Parathyroid adenoma (tissue), 2 donors: ENCODE data around the gene MEOX2.

Experiments used
- H2AFZ ChIP-seq: fragments of 300-600 bp; sonication (generic); one replicate; pipeline ENCODE4 v1.7.0; 2017; ENCODE audit warnings: antibody characterized with exemption, mild to moderate bottlenecking
- H3K27ac ChIP-seq: fragments of 300-600 bp; sonication (generic); one replicate; pipeline ENCODE4 v1.7.0; 2017
- H3K27me3 ChIP-seq: fragments of 300-600 bp; sonication (generic); one replicate; pipeline ENCODE4 v1.7.0; 2017; ENCODE audit warnings: low read length; ENCODE audit not compliant: control insufficient read depth, insufficient read depth
- H3K36me3 ChIP-seq: fragments of 300-600 bp; sonication (generic); one replicate; pipeline ENCODE4 v1.7.0; 2017; ENCODE audit warnings: low read length; ENCODE audit not compliant: control insufficient read depth, insufficient read depth
- H3K4me1 ChIP-seq: fragments of 300-600 bp; sonication (generic); one replicate; pipeline ENCODE4 v1.7.0; 2017; ENCODE audit warnings: control low read depth
- H3K4me2 ChIP-seq: fragments of 300-600 bp; sonication (generic); one replicate; pipeline ENCODE4 v1.7.0; 2017; ENCODE audit warnings: low read length
- H3K4me3 ChIP-seq: fragments of 300-600 bp; sonication (generic); one replicate; pipeline ENCODE4 v1.7.0; 2017; ENCODE audit warnings: low read depth, low read length
- H3K79me2 ChIP-seq: fragments of 300-600 bp; sonication (generic); one replicate; pipeline ENCODE4 v1.7.0; 2017; ENCODE audit warnings: control low read depth
- H3K9ac ChIP-seq: fragments of 300-600 bp; sonication (generic); one replicate; pipeline ENCODE4 v1.7.0; 2017; ENCODE audit warnings: mild to moderate bottlenecking
- H3K9me3 ChIP-seq: fragments of 300-600 bp; sonication (generic); one replicate; pipeline ENCODE4 v1.7.0; 2017; ENCODE audit warnings: low read length; ENCODE audit not compliant: control insufficient read depth
- TF ChIP-seq, protein P1 (sequence below): fragments of 300-600 bp; sonication (generic); IDR thresholded peaks from one replicate; pipeline ENCODE4 v1.7.0; 2017; ENCODE audit warnings: antibody characterized with exemption, mild to moderate bottlenecking
- donor health status: primary hyperparathyroidism.

Gene MEOX2

DNA sequence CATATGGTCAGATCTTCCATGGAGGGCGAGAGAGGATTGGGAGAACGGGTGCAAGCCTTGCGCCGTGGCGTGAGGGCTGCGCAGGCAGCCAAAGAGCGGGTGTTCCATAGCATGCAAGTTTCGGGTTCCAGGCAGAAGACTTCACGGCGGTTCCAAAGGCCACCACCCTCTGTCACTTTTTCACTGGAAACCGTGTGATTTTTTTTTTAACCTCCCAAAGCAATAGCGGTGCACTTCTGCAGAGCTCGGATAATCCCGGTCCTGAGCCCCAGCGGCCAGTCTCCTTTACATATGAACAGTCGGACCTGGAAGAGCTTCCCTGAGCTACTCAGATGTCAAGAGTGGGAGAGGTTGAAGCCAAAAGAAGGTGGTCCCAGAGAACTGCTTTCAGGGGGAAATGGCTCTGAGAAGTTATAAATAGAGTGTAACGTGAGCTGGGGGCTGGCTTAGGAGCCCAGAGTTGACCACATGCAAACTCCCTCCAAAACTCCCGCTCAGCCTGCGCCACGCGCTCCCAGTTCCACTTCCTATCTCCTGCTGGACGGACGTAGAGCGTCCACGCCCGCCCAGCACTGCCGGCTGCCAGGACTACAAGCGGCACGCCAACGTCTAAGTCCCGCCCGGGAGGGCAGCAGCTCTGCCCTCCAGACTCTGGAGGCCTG lies at the start of gene MEOX2:
Gene MEOX2 (minus strand): TSS at position 389 of the 662 bp plus-strand sequence. CDS start 281 bp downstream, at position 108.
- Histone ChIP-seq H3K36me3 (no peaks in the 10 kb centered on the region), H3K27me3 (no peaks in the 10 kb centered on the region), H3K4me2 (peak within 1 kb of the TSS; percentile 55), H3K4me1 (no peaks in the 10 kb centered on the region), H2AFZ (no peak within 1 kb of the TSS), H3K9me3 (peaks cover 5% of the 10 kb centered on the region), H3K79me2 (no peaks in the 10 kb centered on the region), H3K4me3 (peak within 1 kb of the TSS; percentile 45), H3K27ac (peak within 1 kb of the TSS; percentile 15), H3K9ac (no peak within 1 kb of the TSS)
- TF ChIP-seq, protein P1, sequence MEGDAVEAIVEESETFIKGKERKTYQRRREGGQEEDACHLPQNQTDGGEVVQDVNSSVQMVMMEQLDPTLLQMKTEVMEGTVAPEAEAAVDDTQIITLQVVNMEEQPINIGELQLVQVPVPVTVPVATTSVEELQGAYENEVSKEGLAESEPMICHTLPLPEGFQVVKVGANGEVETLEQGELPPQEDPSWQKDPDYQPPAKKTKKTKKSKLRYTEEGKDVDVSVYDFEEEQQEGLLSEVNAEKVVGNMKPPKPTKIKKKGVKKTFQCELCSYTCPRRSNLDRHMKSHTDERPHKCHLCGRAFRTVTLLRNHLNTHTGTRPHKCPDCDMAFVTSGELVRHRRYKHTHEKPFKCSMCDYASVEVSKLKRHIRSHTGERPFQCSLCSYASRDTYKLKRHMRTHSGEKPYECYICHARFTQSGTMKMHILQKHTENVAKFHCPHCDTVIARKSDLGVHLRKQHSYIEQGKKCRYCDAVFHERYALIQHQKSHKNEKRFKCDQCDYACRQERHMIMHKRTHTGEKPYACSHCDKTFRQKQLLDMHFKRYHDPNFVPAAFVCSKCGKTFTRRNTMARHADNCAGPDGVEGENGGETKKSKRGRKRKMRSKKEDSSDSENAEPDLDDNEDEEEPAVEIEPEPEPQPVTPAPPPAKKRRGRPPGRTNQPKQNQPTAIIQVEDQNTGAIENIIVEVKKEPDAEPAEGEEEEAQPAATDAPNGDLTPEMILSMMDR = no peak

DNA sequence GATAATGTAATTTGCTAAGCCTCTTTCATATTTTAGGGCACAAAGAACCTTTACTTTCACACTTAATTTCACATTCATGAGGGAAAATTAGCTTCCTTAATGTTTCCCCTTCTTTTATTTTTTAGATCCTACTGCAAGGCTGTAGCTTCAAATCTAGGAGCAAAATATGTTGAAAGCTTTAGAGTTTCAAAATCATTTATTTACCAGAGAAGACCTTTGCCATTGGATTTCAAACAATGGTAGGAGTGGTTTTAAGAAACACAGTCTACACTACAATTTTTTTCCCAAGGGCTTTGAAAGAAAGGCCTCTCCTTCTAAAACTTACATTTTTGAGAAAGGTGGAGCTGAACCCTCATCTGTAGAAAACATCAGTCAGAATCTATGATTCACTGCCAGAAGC lies 43.3 kb upstream of the MEOX2 start:
- Histone ChIP-seq H3K9ac (no peak overlapping the region), H3K27me3 (no peaks in the 10 kb centered on the region), H3K36me3 (no peaks in the 10 kb centered on the region), H3K4me2 (no peak overlapping the region), H3K4me3 (no peak overlapping the region), H3K27ac (no peak overlapping the region), H3K9me3 (no peaks in the 10 kb centered on the region), H2AFZ (no peak overlapping the region), H3K79me2 (no peaks in the 10 kb centered on the region), H3K4me1 (no peaks in the 10 kb centered on the region)
- TF ChIP-seq, protein P1 = no peak

- no peak overlapping the region for H2AFZ ChIP-seq
- H3K9me3 ChIP-seq = no peaks in the 10 kb centered on the region
- no peaks in the 10 kb centered on the region for H3K36me3 ChIP-seq
- TF ChIP-seq, protein P1 = no peak
- H3K27me3 ChIP-seq = no peaks in the 10 kb centered on the region
- H3K9ac ChIP-seq = no peak overlapping the region
- H3K27ac ChIP-seq = no peak overlapping the region
- H3K4me3 ChIP-seq = no peak overlapping the region
- H3K79me2 ChIP-seq = no peaks in the 10 kb centered on the region
- H3K4me2 ChIP-seq = no peak overlapping the region
- no peaks in the 10 kb centered on the region for H3K4me1 ChIP-seq
These were observed 38.6 kb upstream of the MEOX2 start for GRCh38 chr7:15725051-15725450.

DNA sequence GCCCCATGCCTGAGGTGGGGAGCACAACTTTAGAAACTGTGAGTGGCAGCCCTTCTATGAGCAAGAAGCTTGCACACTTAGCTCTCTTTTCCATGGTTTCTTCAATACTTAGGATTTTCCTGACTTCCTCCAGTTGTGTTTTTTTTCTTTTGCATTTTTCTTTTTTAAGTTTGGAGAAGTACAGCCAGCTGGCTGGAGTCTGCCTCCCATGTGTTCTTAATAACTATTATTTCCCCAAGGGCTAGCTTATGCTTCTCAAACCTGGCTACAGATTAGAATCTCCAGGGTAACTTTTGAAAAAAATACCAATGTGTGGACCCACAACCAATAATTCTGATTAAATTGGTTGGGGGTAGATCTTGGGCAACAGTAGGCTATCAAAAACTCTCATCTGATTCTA lies 37.4 kb upstream of the MEOX2 start:
- TF ChIP-seq, protein P1 = no peak
- no peaks in the 10 kb centered on the region for H3K79me2 ChIP-seq
- no peak overlapping the region for H2AFZ ChIP-seq
- H3K9me3 ChIP-seq = no peaks in the 10 kb centered on the region
- H3K4me1 ChIP-seq = no peaks in the 10 kb centered on the region
- H3K27ac ChIP-seq = no peak overlapping the region
- no peaks in the 10 kb centered on the region for H3K27me3 ChIP-seq
- no peak overlapping the region for H3K4me3 ChIP-seq
- H3K36me3 ChIP-seq = no peaks in the 10 kb centered on the region
- no peak overlapping the region for H3K9ac ChIP-seq
- no peak overlapping the region for H3K4me2 ChIP-seq

DNA sequence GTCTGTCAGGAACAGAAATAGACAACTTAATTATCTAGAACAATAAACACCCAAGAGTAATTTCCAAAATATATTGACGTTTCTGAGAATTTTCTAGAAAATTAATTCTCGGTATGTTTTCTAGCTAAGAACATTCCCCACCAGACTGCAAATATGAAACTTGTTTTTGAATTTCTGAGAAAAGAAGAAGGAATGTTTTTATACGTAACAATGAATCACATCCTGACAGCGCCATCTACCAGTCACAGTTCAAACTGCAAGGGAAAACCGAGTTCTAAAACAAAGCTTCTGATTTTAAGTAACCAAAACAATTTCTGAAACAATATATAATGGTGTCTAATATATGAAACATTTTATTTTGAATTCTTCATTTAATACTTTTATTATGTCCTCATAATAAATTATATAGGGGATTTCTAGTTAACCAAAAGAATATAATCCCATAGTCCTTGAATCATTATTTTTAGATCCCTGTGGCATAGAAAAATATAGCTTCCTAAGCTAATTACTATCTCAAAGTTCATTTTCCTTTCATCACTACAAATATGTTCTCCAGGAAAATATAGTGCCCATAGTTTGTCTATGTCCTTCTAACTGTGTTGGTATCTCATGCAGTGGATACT lies 34.5 kb upstream of the MEOX2 start:
- Histone ChIP-seq H3K79me2 (no peaks in the 10 kb centered on the region), H3K9me3 (no peaks in the 10 kb centered on the region), H3K27me3 (no peaks in the 10 kb centered on the region), H3K27ac (no peak overlapping the region), H3K9ac (no peak overlapping the region), H3K36me3 (no peaks in the 10 kb centered on the region), H3K4me2 (no peak overlapping the region), H3K4me3 (no peak overlapping the region), H2AFZ (no peak overlapping the region), H3K4me1 (no peaks in the 10 kb centered on the region)
- TF ChIP-seq, protein P1 = no peak
